HG03097 (cell line): ENCODE results near the gene CALN1.
"Not testable (repeated sequence)": the region's sequence is repeated elsewhere in the genome, so short reads cannot be mapped to it uniquely, and the experiment has no call there.

Experiments used
- ATAC-seq: cut with Tn5 transposase; IDR thresholded peaks from one replicate; pipeline ENCODE4 v1.9.1; 2021; ENCODE audit not compliant: unreplicated experiment, low FRiP score

The CALN1 gene

GRCh38 chr7:72409638-72410015 lies 2.5 kb downstream of the CALN1 start:
- ATAC-seq = no peak

- no peak for ATAC-seq
Observed at GRCh38 chr7:72408966-72409637, 3.0 kb downstream of the CALN1 start.

GRCh38 chr7:72406820-72407403 lies 5.2 kb downstream of the CALN1 start:
- no peak for ATAC-seq

GRCh38 chr7:72405871-72406270 lies 6.3 kb downstream of the CALN1 start:
- no peak for ATAC-seq

- ATAC-seq = no peak
Observed at GRCh38 chr7:72405418-72405817, 6.7 kb downstream of the CALN1 start.

- ATAC-seq = no peak
Observed at GRCh38 chr7:72404743-72405142, 7.4 kb downstream of the CALN1 start.

- no peak for ATAC-seq
Observed at GRCh38 chr7:72403458-72404076, 8.6 kb downstream of the CALN1 start.

GRCh38 chr7:72394016-72394415 lies 18.1 kb downstream of the CALN1 start:
- ATAC-seq = no peak

GRCh38 chr7:72391821-72392377 lies 20.2 kb downstream of the CALN1 start:
- ATAC-seq = no peak

GRCh38 chr7:72386118-72386517 lies 26.0 kb downstream of the CALN1 start:
- no peak for ATAC-seq

- ATAC-seq = no peak
Observed at GRCh38 chr7:72362246-72362645, 49.9 kb downstream of the CALN1 start.

- ATAC-seq = no peak
Observed at GRCh38 chr7:72345208-72345727, 66.9 kb downstream of the CALN1 start.

- ATAC-seq = no peak
Observed at GRCh38 chr7:72343991-72344390, 68.1 kb downstream of the CALN1 start.

GRCh38 chr7:72343354-72343753 lies 68.8 kb downstream of the CALN1 start:
- not testable (repeated sequence) for ATAC-seq

GRCh38 chr7:72337390-72338167 lies 74.6 kb downstream of the CALN1 start:
- no peak for ATAC-seq

GRCh38 chr7:72336632-72337389 lies 75.3 kb downstream of the CALN1 start:
- no peak for ATAC-seq

- ATAC-seq = no peak
Observed at GRCh38 chr7:72336382-72336631, 75.8 kb downstream of the CALN1 start.

GRCh38 chr7:72335561-72336381 lies 76.4 kb downstream of the CALN1 start:
- ATAC-seq = no peak

- no peak for ATAC-seq
Observed at GRCh38 chr7:72334698-72335097, 77.4 kb downstream of the CALN1 start.

GRCh38 chr7:72334066-72334465 lies 78.1 kb downstream of the CALN1 start:
- no peak for ATAC-seq
